Natural killer cell (primary cell): ENCODE measurements around the gene PRKCD. TPM values are rescaled to one million over a fixed set of nuclear protein-coding genes. Genes with fewer than 3 reads are reported as not detected.

Source experiments
- ATAC-seq, 3 donors: fragments of 150-1000 bp in 2 of 3; fragments of 200-7000 bp in 1 of 3; cut with Tn5 transposase; 1 replicate in 1 of 3; 2 replicates in 2 of 3; pipeline ENCODE4 v1.10.0; 2021; ENCODE audit warnings: mild to moderate bottlenecking in 2 of 3, moderate library complexity in 2 of 3
- DNase-seq, 2 donors: peaks; one replicate each; pipeline versions ENCODE4 v3.0.0 to v3.0.0-alpha.2; 2013 to 2021; ENCODE audit warnings: mixed read lengths in 1 of 2
- H3K27ac ChIP-seq: one replicate; pipeline ENCODE4 v1.5.1; 2013; ENCODE audit warnings: mild to moderate bottlenecking, low read length
- H3K27me3 ChIP-seq: one replicate; pipeline ENCODE4 v1.6.1; 2013; ENCODE audit warnings: low read length; ENCODE audit not compliant: control insufficient read depth, insufficient read depth
- H3K36me3 ChIP-seq: one replicate; pipeline ENCODE4 v1.6.1; 2013; ENCODE audit warnings: low read length; ENCODE audit not compliant: control insufficient read depth, insufficient read depth
- H3K4me1 ChIP-seq: one replicate; pipeline ENCODE4 v1.6.1; 2013; ENCODE audit warnings: low read length; ENCODE audit not compliant: control insufficient read depth, insufficient read depth
- H3K4me3 ChIP-seq: one replicate; pipeline ENCODE4 v1.5.1; 2013; ENCODE audit warnings: low read length
- H3K9me3 ChIP-seq: one replicate; pipeline ENCODE4 v1.6.1; 2013; ENCODE audit warnings: low read length; ENCODE audit not compliant: control insufficient read depth, insufficient read depth
- H3K27ac Mint-ChIP-seq, 2 donors: one replicate each; pipeline ENCODE4 v1.8.0; 2022; ENCODE audit warnings: mild to moderate bottlenecking in 2 of 2, mixed read lengths in 2 of 2, moderate library complexity in 1 of 2
- H3K27me3 Mint-ChIP-seq, 2 donors: one replicate each; pipeline ENCODE4 v1.8.0; 2022; ENCODE audit warnings: low read depth in 2 of 2, mixed read lengths in 2 of 2
- H3K36me3 Mint-ChIP-seq: one replicate; pipeline ENCODE4 v1.8.0; 2022; ENCODE audit warnings: mixed read lengths
- H3K4me1 Mint-ChIP-seq, 2 donors: one replicate each; pipeline ENCODE4 v1.8.0; 2022; ENCODE audit warnings: mixed read lengths in 2 of 2
- H3K4me3 Mint-ChIP-seq: one replicate; pipeline ENCODE4 v1.8.0; 2022; ENCODE audit warnings: mild to moderate bottlenecking, moderate library complexity, mixed read lengths
- H3K9me3 Mint-ChIP-seq, 2 donors: one replicate each; pipeline ENCODE4 v1.8.0; 2022; ENCODE audit warnings: mixed read lengths in 2 of 2
- WGBS: methylation state at CpG from one replicate; pipeline ENCODE4 v1.1.7; 2013; ENCODE audit warnings: missing lambda C conversion rate; ENCODE audit not compliant: insufficient coverage; 5-methylcytosine and 5-hydroxymethylcytosine counted together
- intact Hi-C: fragments of 100-400 bp; cut with micrococcal nuclease; formaldehyde crosslinking; loops from one replicate; pipeline ENCODE4 v1.14.2; 2022
- total RNA-seq, 4 donors: library from RNA; stranded (reverse); fragments of 120-200 nt in 1 of 4; gene quantifications; one replicate each; pipeline versions ENCODE4 v1.2.3 to v1.2.4, GENCODE V29; 2013 to 2022
- TF ChIP-seq, protein P1 (sequence below): fragments of 200-600 bp; IDR thresholded peaks from one replicate; pipeline ENCODE4 v1.8.0; 2022; ENCODE audit warnings: antibody characterized with exemption

The PRKCD gene
- total RNA-seq, 3 donors from 2014 or later (not counting 1 experiment from before 2014, with no cell fraction given) = 31.7 to 60.0 (median 36.3) TPM

GRCh38 chr3:53126601-53127000, 34.4 kb upstream of the PRKCD start:
- H3K27ac ChIP-seq = no peak overlapping the region
- no peaks in the 10 kb centered on the region for H3K9me3 ChIP-seq
- H3K4me1 ChIP-seq = peaks cover 13% of the 10 kb centered on the region
- peaks cover 42% of the 10 kb centered on the region for H3K36me3 ChIP-seq
- Mint-ChIP-seq H3K36me3 (peaks cover 20% of the 10 kb centered on the region), H3K4me3 (no peak overlapping the region), H3K27ac (no peak overlapping the region), H3K9me3 (no peaks in the 10 kb centered on the region), H3K27me3 (no peaks in the 10 kb centered on the region), H3K4me1 (peaks cover 25% of the 10 kb centered on the region in 2 donors)
- intact Hi-C loops = no loop called here
- WGBS = 88% methylated on average over 1 of the region's 2 CpGs
- DNase-seq (no peak), ATAC-seq (no peak)
- TF ChIP-seq, protein P1, sequence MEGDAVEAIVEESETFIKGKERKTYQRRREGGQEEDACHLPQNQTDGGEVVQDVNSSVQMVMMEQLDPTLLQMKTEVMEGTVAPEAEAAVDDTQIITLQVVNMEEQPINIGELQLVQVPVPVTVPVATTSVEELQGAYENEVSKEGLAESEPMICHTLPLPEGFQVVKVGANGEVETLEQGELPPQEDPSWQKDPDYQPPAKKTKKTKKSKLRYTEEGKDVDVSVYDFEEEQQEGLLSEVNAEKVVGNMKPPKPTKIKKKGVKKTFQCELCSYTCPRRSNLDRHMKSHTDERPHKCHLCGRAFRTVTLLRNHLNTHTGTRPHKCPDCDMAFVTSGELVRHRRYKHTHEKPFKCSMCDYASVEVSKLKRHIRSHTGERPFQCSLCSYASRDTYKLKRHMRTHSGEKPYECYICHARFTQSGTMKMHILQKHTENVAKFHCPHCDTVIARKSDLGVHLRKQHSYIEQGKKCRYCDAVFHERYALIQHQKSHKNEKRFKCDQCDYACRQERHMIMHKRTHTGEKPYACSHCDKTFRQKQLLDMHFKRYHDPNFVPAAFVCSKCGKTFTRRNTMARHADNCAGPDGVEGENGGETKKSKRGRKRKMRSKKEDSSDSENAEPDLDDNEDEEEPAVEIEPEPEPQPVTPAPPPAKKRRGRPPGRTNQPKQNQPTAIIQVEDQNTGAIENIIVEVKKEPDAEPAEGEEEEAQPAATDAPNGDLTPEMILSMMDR = no peak
- H3K27me3 ChIP-seq = no peaks in the 10 kb centered on the region
- no peak overlapping the region for H3K4me3 ChIP-seq

DNA sequence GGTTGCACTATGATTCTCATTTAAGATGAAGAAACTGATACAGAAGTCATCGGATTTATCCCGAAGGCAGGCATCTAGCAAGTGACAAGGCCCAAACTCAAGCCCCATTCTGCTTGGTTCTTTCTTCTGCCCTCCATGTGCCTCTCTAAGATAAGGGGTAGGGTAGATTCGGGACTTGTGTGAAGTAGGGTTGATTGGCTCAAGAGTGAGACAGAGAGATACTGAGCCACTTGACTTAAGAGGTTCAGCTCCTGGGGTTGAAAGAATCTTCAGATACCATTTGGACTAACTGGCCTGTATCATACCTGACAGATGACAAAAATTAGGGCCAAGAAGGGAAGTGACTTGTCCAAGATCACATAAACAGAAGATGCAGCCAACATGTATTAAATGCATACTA, 31.7 kb upstream of the PRKCD start:
- Mint-ChIP-seq H3K27me3 (no peaks in the 10 kb centered on the region), H3K9me3 (no peaks in the 10 kb centered on the region), H3K36me3 (peaks cover 8% of the 10 kb centered on the region), H3K4me1 (peaks cover 25% of the 10 kb centered on the region in 2 donors), H3K27ac (peak overlapping the region; percentile 94 to 99), H3K4me3 (peak overlapping the region; percentile 91)
- 90% methylated on average over 3 of the region's 3 CpGs for WGBS
- Histone ChIP-seq H3K9me3 (no peaks in the 10 kb centered on the region), H3K27me3 (no peaks in the 10 kb centered on the region), H3K4me3 (peak overlapping the region; percentile 74), H3K36me3 (peaks cover 17% of the 10 kb centered on the region), H3K27ac (peak overlapping the region; percentile 89), H3K4me1 (peaks cover 13% of the 10 kb centered on the region)
- DNase-seq (no peak), ATAC-seq (no peak)
- TF ChIP-seq, protein P1 = no peak
- intact Hi-C loops = no loop called here

GRCh38 chr3:53130179-53131061, 30.6 kb upstream of the PRKCD start, which contains the start of gene RFT1:
TSS of gene RFT1 (minus strand) at chr3:53130435. CDS start at chr3:53130400, 35 bp downstream.
- H3K4me1 ChIP-seq = peaks cover 13% of the 10 kb centered on the region
- H3K36me3 ChIP-seq = peaks cover 6% of the 10 kb centered on the region
- H3K36me3 Mint-ChIP-seq = no peaks in the 10 kb centered on the region
- 2% methylated on average over 39 of the region's 41 CpGs for WGBS
- H3K4me1 Mint-ChIP-seq = peaks cover 25% of the 10 kb centered on the region in 2 donors
- H3K9me3 ChIP-seq = no peaks in the 10 kb centered on the region
- ATAC-seq = peak; percentile 95 to 98 (median 96)
- H3K27me3 Mint-ChIP-seq = no peaks in the 10 kb centered on the region
- TF ChIP-seq, protein P1 = no peak
- peak; percentile 98 to 99 for DNase-seq
- intact Hi-C loops = loop anchor here (1.0 kb wide), 1 partner anchor 33 kb away; no protein-coding TSS in a partner anchor
- peak within 1 kb of the TSS; percentile 74 for H3K4me3 ChIP-seq
- peak within 1 kb of the TSS; percentile 89 for H3K27ac ChIP-seq
- H3K9me3 Mint-ChIP-seq = no peaks in the 10 kb centered on the region
- no peaks in the 10 kb centered on the region for H3K27me3 ChIP-seq
- peak within 1 kb of the TSS; percentile 94 to 99 for H3K27ac Mint-ChIP-seq
- H3K4me3 Mint-ChIP-seq = peak within 1 kb of the TSS; percentile 91
